Measurements from ENCODE around the gene ABCC11.
A peak's percentile ranks its signal among the peaks of the same experiment; 100 is the strongest.
"Not testable (repeated sequence)": the region's sequence is repeated elsewhere in the genome, so short reads cannot be mapped to it uniquely, and the experiment has no call there.

Gene ABCC11

DNA sequence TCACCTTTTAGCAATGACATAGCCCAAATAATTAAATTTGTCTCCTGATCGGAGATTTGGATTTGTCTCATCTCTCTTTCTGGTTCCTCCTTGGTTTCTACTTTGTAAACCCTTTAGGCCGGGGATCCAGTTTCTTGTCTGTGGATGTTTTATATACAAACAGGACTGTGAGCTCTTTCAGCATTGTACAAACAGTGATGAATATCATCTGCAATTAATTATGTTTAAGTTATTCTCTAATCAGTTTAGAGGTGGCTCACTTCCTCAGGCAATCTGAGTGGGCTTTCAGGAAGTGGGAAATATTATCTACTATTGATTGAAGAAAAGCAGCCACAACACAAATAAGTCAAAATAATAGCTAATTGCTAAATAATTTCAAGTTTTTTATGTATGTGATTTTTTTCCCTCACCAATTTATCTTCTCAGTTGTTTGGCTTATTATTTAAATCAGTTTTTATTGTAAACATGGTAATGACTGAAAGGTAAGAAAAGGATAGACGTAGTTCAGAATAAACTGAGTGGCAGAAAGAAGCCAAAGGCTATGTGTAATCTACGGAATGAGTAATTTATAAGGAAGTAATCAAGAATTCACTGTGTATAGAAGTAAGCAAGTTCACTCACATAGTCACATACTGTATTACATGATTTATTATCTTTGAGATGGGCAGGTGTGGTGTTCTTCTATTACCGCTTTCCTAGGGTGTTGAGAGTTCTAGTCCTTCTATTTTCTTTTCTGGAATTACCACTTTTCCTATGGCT lies 3.4 kb upstream of the ABCC11 start:
- DNase-seq (ENCODE audit: low read depth in 2 of 2, low spot score in 1 of 2): no peak

DNA sequence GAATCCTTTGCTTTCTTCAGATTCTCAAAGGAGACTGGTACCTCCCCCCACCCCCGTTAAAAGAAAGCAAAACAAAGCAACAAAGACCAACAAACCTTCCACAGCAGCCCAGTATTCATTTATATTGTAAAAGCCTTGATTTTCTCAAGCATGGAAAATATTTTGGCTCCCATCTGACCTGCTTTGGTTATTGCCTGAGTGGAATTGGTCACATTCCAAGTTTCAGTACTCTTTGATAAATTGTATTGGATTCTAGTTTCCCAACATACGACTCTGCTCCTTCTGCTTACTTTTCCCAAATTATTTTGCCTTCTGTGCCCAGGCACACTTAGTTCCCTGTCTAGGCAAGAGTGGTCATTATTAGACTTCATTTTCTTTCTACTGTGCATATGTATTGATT lies 1.3 kb downstream of the ABCC11 start:
- DNase-seq (ENCODE audit: low read depth in 2 of 2, low spot score in 1 of 2): no peak

DNA sequence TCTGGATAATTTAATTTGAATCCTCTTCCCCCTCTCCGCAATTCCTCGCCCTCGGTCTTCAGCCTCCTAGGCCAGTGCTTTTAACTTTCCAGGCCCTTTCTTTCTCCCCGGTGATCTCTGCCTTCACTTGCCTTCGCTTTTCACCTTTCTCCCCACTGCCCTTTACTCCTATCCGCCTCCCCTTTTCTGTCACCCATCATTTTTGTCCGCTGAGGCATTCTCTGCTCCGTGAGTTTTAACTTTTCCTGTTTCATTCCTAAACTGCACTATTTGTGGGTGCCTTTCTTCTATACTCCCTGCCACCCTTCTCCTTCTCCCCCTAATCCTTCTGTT lies 2.5 kb downstream of the ABCC11 start:
- DNase-seq (ENCODE audit: low read depth in 2 of 2, low spot score in 1 of 2): no peak

DNA sequence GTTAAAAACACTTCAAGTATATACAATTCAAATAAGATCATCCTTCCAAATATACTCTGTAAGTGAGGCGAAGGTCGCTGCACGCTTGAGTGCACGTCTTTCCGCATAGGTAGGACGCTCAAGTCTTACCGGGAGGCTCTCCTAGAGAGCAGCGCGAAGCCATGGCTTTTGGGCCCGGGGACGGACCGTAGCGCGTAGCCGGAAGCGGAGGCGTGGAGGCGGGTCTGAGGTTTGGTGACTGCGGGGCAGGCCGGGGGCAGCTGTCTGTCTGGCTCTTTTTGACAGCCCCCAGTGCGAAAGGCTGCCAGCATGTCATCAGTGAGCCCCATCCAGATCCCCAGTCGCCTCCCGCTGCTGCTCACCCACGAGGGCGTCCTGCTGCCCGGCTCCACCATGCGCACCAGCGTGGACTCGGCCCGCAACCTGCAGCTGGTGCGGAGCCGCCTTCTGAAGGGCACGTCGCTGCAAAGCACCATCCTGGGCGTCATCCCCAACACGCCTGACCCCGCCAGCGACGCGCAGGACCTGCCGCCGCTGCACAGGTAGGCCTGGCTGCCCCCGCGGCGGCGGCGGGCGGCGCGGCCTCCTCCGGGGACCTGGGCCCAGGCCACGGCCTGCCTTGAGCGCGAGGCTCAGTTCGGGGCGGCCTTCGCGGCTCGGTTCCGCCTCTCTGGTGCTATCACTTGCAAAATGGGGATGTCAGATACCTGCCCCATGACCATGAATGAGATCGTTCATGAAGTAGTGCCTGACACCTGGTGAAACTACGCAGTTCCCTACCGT lies 3.1 kb downstream of the ABCC11 start, which contains the start of gene LONP2:
TSS of gene LONP2 (plus strand) at position 221 of the 783 bp plus-strand sequence. CDS start at position 310, 89 bp downstream.
- DNase-seq (ENCODE audit: low read depth in 2 of 2, low spot score in 1 of 2): peak; percentile 84 to 89

DNA sequence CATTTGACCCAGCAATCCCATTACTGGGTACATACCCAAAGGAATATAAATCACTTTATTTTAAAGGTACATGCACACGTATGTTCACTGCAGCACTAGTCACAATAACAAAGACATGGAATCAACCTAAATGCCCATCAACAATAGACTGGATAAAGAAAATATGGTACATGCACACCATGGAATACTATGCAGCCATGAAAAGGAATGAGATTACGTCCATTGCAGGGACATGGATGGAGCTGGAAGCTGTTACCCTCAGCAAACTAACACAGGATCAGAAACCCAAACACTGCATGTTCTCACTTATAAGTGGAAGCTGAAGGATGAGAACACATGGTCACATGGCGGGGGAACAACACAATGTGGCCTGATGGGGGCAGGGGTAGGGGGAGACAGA lies 7.2 kb downstream of the ABCC11 start:
- DNase-seq (ENCODE audit: low read depth in 2 of 2, low spot score in 1 of 2): not testable (repeated sequence)

DNA sequence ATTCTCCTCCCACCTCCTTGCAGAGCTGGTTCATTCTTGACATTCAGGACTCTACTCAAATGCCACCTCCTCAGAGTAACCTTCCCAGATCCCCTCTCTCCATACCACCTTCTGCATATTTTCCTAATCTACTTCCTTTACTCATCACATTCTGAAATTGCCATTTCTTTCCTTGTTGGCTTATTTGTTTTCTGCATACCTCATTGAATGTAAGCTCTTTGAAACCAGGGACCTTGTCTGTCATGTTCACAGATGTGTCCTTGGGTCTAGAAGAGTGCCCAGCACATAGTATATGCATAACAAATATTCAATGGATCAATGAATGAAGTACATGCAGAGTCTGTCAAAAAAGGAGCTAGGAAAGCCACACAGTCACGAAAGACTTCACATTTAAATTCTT lies 11.1 kb downstream of the ABCC11 start:
- DNase-seq (ENCODE audit: low read depth in 2 of 2, low spot score in 1 of 2): no peak

DNA sequence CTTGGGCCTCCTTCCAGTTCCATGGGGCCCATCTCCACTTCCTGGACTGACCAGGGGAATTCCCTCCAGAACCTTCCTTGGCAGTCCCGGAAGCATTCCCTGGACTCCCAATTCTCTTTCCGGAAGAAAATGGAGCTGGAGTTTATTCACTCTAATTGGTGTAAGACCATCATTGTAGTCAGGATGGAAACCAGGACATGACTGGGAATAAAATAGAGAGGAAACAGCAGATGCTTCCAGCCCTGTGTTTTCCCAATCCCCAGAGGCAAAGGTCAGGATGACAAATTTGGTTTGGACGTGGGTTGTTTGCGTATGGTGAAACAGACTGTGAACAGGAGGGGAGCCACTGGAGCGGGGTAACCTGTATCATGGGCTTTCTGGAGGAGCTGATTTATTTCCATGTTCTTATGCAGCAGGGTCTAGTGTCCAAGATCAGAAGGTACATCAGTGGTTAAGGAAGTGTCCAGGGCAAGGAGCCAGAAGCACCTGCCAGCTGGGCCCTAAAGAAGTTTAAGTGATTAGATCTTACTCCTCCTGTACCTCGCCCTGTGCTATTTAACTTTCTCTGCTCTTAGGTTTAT lies 11.7 kb downstream of the ABCC11 start:
- DNase-seq (ENCODE audit: low read depth in 2 of 2, low spot score in 1 of 2): no peak

DNA sequence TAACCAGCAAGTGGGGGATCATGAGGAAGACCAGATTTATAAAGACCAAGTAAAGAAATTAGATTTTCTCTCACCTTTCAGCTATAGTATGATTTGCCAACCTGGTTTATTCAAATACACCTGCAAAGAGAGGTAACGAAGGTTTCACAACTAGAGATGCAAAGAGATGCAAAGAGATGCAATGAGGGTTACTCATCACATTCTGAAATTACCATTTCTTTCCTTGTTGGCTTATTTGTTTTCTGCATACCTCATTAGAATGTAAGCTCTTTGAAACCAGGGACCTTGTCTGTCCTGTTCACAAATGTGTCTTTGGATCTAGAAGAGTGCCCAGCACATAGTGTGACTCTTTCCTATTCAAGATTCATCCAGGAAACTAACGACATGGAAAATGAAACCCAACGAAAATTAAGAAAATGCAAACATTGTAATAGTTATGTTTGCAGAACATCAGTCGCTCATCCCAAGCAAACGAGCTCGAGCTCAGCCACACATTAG lies 12.2 kb downstream of the ABCC11 start:
- DNase-seq (ENCODE audit: low read depth in 2 of 2, low spot score in 1 of 2): no peak

DNA sequence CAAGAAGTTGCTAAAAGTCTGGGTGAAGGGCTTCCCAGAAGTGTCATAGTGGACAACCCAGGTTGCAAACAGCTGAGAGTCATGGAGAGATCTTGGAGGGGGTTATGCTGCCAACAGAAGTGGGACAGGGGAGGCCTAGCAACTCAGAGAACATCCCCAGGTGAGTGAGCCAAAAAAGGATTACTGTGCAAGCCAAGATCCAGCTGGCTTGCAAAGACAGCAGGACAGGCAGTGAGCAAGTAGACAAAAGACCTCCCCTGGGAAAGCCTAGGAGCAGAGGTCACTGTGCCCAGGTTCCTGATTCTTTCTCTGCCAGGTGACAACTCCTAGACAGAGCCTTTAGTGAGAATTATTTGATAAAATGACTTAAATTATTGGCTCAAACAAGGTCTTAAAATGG lies 12.7 kb downstream of the ABCC11 start:
- DNase-seq (ENCODE audit: low read depth in 2 of 2, low spot score in 1 of 2): no peak

DNA sequence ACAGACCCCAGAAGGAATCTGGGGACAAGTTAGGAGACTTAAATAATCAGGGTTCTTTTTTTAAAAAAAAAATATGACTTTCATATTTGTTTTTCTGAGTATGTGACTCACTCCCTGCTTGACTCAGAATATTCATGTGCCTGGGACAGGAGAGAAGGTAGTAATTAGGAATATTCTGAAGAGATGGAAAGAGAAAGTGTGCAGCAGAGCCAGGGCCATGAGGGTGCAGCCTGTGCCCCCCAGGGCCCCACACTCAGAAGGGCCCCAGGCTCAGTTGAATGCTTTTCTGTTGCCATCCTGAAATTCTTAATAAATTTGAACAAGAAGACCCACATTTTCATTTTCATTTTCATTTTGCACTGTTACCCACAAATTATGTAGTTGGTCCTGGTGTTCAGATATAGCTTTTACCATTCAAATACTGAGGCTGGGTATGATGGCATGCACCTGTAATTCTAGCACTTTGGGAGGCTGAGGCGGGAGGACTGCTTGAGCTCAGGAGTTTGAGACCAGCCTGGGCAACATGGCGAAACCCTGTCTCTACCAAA lies 14.8 kb downstream of the ABCC11 start:
- no peak for DNase-seq (ENCODE audit: low read depth in 2 of 2, low spot score in 1 of 2)

DNA sequence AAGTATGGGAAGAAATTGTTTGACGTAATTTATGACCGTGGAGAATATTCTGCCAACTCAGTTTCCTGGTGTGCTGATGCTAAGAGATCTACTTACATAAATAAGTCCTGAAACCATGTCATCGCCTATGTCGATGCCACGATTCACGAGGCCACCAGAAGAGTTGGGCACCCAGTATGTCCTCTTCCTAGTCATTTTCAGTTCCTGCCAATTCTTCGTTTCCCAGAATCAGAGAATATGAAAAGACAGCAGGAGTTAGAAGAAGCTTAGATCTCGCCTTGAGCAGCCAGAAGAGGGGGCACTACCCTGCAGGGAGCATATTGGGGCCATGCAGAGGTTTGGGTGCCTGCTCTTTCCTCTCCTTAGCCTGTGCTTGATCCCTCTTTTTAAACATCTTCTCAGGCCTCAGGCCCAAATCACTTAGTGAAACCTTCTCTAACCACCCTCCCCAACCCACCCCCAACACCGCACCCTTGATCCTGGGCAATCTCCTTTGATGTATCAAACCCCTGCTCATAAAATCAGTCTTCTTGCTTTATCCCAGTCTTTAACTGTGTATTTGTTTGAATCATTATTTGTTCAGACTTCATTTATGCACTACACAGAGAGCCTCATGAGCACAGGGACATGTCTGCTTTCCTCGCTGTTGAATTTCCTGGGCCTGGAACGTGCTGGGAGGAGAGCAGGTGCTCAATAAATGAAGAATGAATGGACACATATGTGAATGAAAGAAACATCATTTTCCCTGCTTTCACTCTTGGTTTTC lies 15.4 kb downstream of the ABCC11 start:
- DNase-seq (ENCODE audit: low read depth in 2 of 2, low spot score in 1 of 2): no peak

DNA sequence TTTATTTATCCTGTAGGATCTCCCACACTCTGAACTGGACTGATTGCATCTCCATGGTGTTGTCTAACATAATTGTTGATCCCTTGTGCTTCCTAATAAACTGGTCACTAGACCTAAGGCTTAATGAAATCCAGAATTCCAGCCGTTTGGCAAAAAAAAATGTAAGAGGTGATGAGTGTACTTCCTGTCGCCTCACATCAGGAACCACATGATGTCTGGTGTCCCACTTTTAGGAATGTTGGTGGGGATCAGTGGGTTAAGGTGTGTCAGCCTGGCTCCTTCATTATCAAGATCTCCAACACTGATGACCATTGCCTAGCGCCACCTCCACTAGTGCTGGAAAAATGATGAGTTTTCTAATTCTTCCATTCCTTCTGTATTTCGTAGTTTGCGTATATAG lies 21.9 kb downstream of the ABCC11 start:
- no peak for DNase-seq (ENCODE audit: low read depth in 2 of 2, low spot score in 1 of 2)

DNA sequence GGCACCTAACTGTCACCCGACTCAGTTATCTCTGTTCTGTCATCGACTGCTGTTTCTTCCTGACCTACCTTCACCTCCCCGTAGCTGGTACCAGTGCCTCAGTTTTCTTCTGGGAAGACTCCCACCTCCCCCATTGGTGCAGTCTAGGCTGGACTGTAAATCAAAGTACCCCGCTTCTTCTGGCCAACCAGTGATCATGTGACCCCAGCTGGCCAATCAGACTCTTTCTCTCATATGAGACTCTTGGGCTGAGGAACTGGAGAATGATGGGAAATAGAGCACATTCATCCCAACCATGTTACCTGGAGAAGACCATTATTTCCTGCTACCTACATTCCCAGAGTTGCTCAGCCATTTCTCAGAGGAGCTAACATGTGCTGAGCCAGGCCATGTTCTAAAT lies 23.8 kb downstream of the ABCC11 start:
- DNase-seq (ENCODE audit: low read depth in 2 of 2, low spot score in 1 of 2): no peak

DNA sequence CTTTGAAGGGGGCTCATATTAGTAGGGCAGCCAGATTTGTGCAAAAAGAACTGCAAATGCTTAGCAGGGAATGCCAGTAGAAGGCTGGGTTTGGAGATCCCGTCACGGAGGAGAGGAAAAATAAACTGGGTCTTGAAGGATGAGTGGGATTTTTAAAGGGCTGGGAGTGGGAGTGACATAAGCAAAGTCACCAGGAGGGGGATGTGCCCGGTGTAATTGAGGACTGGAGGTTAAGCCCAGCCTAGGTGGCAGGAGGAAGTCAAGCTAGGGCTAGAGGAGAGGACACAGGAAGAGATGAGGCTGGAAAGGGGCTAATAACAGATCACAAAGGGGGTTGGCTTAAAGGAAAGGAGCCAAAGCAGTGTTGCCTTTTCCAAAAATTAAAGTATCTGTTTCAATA lies 26.4 kb downstream of the ABCC11 start:
- no peak for DNase-seq (ENCODE audit: low read depth in 2 of 2, low spot score in 1 of 2)

DNA sequence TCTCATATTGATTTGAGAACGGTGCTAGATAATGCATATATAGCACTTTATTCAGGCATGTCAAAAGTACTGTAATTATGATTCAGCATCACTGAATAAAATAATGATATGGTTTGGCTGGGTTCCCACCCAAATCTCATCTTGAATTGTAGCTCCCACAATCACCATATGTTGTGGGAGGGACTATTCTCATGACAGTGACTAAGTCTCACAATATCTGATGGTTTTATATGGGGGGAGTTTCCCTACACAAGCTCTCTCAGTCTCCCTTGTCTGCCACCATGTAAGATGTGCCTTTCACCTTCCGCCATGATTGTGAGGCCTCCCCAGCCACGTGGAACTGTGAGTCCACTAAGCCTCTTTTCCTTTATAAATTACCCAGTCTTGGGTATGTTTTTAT lies 28.9 kb downstream of the ABCC11 start:
- DNase-seq (ENCODE audit: low read depth in 2 of 2, low spot score in 1 of 2): no peak

DNA sequence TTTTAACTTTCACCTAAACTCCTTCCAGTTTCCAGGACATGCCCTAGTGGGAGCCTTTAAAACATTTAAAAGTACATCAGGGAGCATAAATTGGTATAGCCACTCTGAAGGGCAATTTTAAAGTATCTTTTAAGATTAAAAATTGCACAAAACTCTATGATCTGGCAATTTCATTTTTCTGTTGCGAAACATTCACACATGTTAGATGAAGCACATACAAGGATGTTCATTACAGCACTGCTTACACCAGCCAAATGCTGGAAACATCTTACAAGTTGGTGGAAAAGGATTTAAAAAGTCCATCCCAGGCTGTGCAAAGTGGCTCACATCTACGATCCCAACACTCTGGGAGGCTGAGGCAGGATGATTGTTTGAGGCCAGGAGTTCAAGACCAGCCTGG lies 29.6 kb downstream of the ABCC11 start:
- no peak for DNase-seq (ENCODE audit: low read depth in 2 of 2, low spot score in 1 of 2)

DNA sequence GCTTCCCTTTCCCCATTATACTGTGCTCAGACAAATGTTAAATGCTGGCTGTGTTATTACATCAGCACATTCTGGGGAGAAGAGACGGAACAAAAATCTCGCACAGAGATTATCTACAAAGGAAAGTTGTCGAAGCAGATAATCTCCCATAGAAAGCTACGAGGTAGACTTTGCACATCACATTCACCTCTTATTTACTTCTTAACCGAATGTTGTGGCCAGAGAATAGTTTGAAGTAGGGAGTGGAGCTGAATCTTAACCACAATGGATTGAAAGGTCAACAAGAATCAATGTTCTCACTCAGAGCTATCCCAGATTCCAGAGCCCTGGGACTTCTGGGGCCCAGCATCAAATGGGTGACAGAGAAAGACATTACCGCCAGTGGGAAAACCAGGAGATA lies 31.6 kb downstream of the ABCC11 start:
- no peak for DNase-seq (ENCODE audit: low read depth in 2 of 2, low spot score in 1 of 2)

DNA sequence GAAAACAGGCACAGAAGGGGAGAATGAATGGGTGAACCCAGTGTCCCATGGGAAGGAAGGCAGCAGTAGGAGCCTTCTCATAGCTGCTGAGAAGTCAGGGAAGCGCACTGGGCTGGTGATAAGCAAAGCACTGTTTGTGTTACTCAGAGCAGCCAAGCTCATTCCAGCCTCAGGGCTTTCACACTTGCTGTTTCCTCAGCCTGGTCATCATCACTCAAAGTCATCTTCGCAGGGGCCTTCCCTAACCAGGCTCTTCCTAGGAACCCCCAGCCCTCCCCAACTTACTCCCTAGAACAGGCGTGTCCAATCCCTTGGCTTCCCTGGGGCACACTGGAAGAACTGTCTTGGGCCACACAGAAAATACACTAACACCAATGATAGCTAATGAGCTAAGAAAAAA lies 35.3 kb downstream of the ABCC11 start:
- no peak for DNase-seq (ENCODE audit: low read depth in 2 of 2, low spot score in 1 of 2)

DNA sequence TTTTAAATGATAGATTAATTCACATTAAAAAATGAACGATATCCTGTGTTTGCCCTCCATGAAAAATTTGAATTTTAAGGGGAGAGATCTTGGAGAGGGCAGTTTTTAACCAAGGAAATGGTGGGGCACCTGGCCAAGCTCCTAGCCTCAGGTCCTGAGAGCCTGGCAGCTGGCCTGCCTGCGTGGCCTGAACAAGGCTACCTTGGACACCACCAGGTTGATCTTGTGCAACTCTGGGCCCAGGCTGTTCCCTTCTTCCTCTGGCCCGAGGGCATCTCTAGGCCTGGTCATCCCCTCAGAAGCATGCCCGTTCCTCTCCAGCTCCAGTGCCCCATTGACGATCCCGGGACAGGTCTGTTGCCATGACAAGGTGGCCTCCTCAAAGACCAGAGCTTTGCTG lies 36.6 kb downstream of the ABCC11 start:
- no peak for DNase-seq (ENCODE audit: low read depth in 2 of 2, low spot score in 1 of 2)

DNA sequence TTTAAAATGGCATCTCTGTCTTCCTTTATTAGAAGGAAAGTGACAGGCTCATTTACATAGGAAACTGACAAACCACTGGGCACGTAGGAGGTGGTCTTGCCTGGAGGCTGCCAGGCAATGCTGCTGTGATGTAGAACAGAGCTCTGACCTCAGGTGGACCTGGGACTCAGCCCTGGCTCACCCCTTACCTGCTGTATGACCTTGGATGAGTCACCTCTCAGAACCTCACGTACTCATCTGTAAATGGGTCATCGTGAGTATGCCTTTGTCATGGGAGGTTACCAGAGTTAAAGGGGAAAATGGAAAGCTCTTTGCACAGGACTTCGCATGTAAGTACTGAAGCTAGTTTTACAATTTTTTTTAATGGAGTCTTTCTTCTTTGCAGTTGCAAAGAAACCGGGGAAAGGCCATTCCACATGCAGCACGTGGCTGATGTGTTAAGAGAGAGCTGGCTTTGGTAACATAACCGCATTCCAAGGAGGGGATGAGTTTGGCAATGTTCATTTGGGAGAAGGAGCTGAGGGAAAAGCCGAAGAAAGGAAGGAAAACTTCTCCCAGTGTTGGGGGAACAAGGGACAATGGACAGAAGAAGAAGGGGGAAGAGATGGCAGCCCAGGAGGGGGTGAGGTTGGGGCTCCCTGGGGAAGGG lies 40.6 kb downstream of the ABCC11 start:
- no peak for DNase-seq (ENCODE audit: low read depth in 2 of 2, low spot score in 1 of 2)

DNA sequence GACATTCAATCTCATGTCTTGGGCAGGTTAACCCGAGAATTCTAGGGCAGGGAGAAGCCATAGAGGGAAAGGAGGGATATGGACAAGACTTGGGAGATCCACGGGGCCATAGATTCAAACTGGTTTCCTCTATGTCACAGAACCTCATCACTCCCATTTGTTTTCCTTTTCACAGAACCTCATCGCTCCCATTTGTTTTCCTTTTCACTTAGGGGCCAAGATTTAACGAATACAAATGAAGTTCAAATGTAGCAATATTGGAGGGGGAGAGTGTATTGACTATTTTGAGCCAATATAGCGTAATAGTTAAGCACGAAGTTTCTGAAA lies 42.6 kb downstream of the ABCC11 start:
- no peak for DNase-seq (ENCODE audit: low read depth in 2 of 2, low spot score in 1 of 2)

Measured in stimulated activated CD8-positive, alpha-beta memory T cell treated with anti-CD3 and anti-CD28 coated beads, Interleukin-4, amount 100 ng/mL, for 4 hours (primary cell).